Esophagus muscularis mucosa (tissue), 3 donors: ENCODE measurements around the gene BST1.

ENCODE experiments used
- POLR2A ChIP-seq: fragments of 450-650 bp; IDR thresholded peaks from one replicate; pipeline ENCODE4 v1.6.1; 2017; ENCODE audit warnings: antibody characterized with exemption, moderate library complexity, mild to moderate bottlenecking, low read depth
- POLR2AphosphoS5 ChIP-seq, 2 donors: sonication (generic); formaldehyde crosslinking; IDR thresholded peaks; one replicate each; pipeline ENCODE4 v1.6.1; 2017; ENCODE audit warnings: antibody characterized with exemption in 2 of 2
- TF ChIP-seq, protein P1 (sequence below), 3 experiments: fragments of 200-600 bp in 2 of 3; fragments of 450-650 bp in 1 of 3; sonication (generic) in 2 of 3; IDR thresholded peaks; one replicate each; pipeline ENCODE4 v1.5.1; 2017 to 2019; ENCODE audit warnings: antibody characterized with exemption in 3 of 3, mild to moderate bottlenecking in 2 of 3, moderate library complexity in 1 of 3

DNA sequence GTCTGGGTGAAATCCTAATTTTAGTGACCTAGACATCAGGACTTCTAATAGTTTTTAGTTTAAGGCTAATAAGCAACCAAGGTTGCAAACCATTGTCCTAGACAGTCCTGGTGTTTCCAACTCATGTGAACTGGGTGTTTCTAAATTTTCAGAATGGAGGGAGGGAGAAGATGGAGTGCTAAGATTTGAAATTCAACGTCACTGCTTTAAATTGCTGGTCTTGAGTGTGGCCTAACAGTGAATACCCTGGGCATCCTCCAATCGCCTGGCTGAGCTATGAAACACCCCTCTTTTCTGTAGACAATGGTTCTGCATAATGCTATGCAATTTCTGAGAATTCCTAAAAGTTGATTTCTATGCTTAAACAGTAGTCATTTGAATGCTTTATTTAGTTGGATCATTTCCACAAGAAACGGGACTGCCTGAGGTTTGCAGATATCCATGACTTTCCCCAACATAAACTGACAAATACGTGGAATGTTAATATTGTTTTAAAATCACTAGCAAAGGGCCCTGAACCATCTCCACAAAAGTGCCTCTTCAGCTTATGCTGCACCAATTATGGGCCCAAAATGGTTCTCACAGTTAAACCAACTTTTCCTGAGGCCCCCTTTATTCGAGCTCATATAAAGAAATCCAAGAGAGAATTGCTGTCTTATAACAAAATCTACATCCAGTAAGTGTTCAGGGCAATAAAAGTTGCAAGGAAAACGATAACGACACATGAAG, 48.8 kb upstream of the BST1 start:
- TF ChIP-seq, protein P1, sequence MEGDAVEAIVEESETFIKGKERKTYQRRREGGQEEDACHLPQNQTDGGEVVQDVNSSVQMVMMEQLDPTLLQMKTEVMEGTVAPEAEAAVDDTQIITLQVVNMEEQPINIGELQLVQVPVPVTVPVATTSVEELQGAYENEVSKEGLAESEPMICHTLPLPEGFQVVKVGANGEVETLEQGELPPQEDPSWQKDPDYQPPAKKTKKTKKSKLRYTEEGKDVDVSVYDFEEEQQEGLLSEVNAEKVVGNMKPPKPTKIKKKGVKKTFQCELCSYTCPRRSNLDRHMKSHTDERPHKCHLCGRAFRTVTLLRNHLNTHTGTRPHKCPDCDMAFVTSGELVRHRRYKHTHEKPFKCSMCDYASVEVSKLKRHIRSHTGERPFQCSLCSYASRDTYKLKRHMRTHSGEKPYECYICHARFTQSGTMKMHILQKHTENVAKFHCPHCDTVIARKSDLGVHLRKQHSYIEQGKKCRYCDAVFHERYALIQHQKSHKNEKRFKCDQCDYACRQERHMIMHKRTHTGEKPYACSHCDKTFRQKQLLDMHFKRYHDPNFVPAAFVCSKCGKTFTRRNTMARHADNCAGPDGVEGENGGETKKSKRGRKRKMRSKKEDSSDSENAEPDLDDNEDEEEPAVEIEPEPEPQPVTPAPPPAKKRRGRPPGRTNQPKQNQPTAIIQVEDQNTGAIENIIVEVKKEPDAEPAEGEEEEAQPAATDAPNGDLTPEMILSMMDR (IDR thresholded peaks at IDR 0.05) = no peak
- TF ChIP-seq POLR2A = no peak
- TF ChIP-seq POLR2AphosphoS5 (IDR thresholded peaks at IDR 0.05) = no peak
